Naive B cell (primary cell): ENCODE results near the gene IFNAR1. TPM values are rescaled to one million over a fixed set of nuclear protein-coding genes. Genes with fewer than 3 reads are reported as not detected.
A peak's percentile ranks its signal among the peaks of the same experiment; 100 is the strongest.

ENCODE experiments used
- ATAC-seq, 2 donors: fragments of 150-1000 bp; cut with Tn5 transposase; 2 replicates each; pipeline ENCODE4 v1.10.0; 2021; ENCODE audit warnings: low read depth in 2 of 2, mild to moderate bottlenecking in 2 of 2, moderate library complexity in 2 of 2
- DNase-seq: peaks from one replicate; pipeline ENCODE4 v3.0.0; 2022
- H3K27ac Mint-ChIP-seq, 6 donors: one replicate each; pipeline ENCODE4 v1.8.0; 2020 to 2022; ENCODE audit warnings: mild to moderate bottlenecking in 6 of 6, mixed read lengths in 6 of 6, moderate library complexity in 5 of 6, inconsistent platforms in 2 of 6
- H3K27me3 Mint-ChIP-seq, 3 donors: one replicate each; pipeline ENCODE4 v1.8.0; 2021 to 2022; ENCODE audit warnings: mixed read lengths in 3 of 3, mild to moderate bottlenecking in 1 of 3
- H3K36me3 Mint-ChIP-seq, 2 donors: one replicate each; pipeline ENCODE4 v1.8.0; 2020 to 2022; ENCODE audit warnings: mixed read lengths in 2 of 2, inconsistent platforms in 1 of 2, mild to moderate bottlenecking in 1 of 2
- H3K4me1 Mint-ChIP-seq, 3 donors: one replicate each; pipeline ENCODE4 v1.8.0; 2020 to 2022; ENCODE audit warnings: mixed read lengths in 3 of 3, inconsistent platforms in 1 of 3, mild to moderate bottlenecking in 1 of 3, moderate library complexity in 1 of 3
- H3K4me3 Mint-ChIP-seq, 8 donors: one replicate each; pipeline ENCODE4 v1.8.0; 2020 to 2022; ENCODE audit warnings: mild to moderate bottlenecking in 8 of 8, mixed read lengths in 8 of 8, moderate library complexity in 8 of 8, inconsistent platforms in 2 of 8
- H3K9me3 Mint-ChIP-seq, 7 donors: one replicate each; pipeline ENCODE4 v1.8.0; 2020 to 2022; ENCODE audit warnings: mixed read lengths in 7 of 7, mild to moderate bottlenecking in 5 of 7, inconsistent platforms in 2 of 7, moderate library complexity in 1 of 7
- polyA plus RNA-seq, 6 donors: library from polyadenylated mRNA; unstranded; fragments of 300-500 nt; fragmentation: Illumina TruSeq; gene quantifications; one replicate each; pipeline ENCODE4 v1.2.3, GENCODE V29; 2021; ENCODE audit warnings: low read depth in 6 of 6

Gene IFNAR1
- polyA plus RNA-seq, 6 donors from 2014 or later: 99.7 to 142 (median 126) TPM

DNA sequence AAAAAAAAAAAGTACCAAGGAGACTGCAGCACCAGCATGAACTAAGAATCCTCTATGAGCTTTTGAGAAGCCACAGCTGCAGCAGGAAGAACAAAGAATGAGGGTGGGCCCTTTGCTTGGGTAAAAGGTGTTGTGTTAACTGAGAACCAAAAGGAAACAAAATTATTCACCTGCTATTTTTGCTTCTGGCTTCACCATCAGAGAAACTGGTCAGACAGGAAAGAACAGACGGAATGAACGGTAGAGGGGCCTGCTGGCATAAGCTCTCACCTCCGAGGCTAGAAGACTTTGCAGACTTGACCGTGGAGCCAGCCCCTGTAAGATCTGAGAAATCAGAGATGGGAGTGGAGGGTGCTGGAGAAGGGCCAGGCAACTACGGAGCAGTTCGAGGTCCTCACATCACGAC lies 31.0 kb upstream of the IFNAR1 start:
- DNase-seq (no peak), ATAC-seq (no peak)
- Mint-ChIP-seq H3K27me3 (no peaks in the 10 kb centered on the region), H3K36me3 (peaks cover 12 to 23% of the 10 kb centered on the region in 2 donors), H3K9me3 (no peaks in the 10 kb centered on the region), H3K27ac (peak overlapping the region; percentile 20 to 97 (median 90)), H3K4me1 (peaks cover 32 to 45% (median 39%) of the 10 kb centered on the region in 3 donors), H3K4me3 (peak overlapping the region in 1 of 8 donors; percentile 42)

DNA sequence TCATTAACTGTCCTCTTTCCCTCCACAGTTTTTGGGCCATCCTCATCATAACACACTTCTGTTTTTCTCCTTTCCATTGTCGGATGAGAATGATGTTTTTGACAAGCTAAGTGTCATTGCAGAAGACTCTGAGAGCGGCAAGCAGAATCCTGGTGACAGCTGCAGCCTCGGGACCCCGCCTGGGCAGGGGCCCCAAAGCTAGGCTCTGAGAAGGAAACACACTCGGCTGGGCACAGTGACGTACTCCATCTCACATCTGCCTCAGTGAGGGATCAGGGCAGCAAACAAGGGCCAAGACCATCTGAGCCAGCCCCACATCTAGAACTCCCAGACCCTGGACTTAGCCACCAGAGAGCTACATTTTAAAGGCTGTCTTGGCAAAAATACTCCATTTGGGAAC lies 28.6 kb upstream of the IFNAR1 start:
- Mint-ChIP-seq H3K9me3 (no peaks in the 10 kb centered on the region), H3K27me3 (no peaks in the 10 kb centered on the region)
- ATAC-seq: peak; percentile 89 to 91

DNA sequence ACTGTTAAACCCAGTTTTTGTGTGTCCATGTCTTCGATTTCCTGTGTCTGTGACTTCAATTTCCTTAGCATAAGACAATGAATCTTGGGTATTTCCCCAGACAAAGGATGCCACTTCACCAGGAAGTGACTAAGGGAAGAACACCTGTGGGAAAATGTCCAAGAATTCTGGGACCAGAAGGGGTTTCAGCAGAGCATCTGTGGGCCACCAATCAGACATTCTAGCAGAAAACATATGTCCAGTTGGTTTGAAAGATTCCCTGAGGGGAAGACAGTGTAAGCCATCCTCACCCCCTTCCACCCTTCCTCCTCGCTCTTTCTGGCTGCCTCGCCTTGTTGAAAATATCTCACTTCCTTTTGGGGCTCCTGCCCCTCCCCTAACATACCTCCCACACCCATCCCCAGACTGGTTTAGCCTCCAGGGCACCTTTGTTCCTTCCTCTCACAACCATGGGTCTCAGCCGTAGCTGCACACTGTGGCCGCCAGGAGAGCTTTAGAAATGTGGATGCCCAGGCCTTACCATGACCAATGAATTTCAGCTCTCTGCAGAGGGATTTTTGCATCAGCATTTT lies 25.5 kb upstream of the IFNAR1 start:
- H3K4me1 Mint-ChIP-seq: peaks cover 59 to 85% (median 83%) of the 10 kb centered on the region in 3 donors
- H3K27me3 Mint-ChIP-seq: no peaks in the 10 kb centered on the region
- ATAC-seq: peak; percentile 62 to 68
- no peaks in the 10 kb centered on the region for H3K9me3 Mint-ChIP-seq
- peak overlapping the region; percentile 90 to 99 (median 94) for H3K27ac Mint-ChIP-seq
- peak overlapping the region; percentile 7 to 89 (median 78) for H3K4me3 Mint-ChIP-seq
- DNase-seq: peak; percentile 67
- peaks cover 5 to 7% of the 10 kb centered on the region in 2 donors for H3K36me3 Mint-ChIP-seq

More for the DNA sequence above, 28.6 kb upstream of the IFNAR1 start:
- peak overlapping the region; percentile 16 to 86 (median 59) for H3K4me3 Mint-ChIP-seq
- peaks cover 45 to 69% (median 60%) of the 10 kb centered on the region in 3 donors for H3K4me1 Mint-ChIP-seq
- peaks cover 12 to 22% of the 10 kb centered on the region in 2 donors for H3K36me3 Mint-ChIP-seq
- DNase-seq: peak; percentile 84
- peak overlapping the region; percentile 93 to 99 (median 96) for H3K27ac Mint-ChIP-seq

- peak overlapping the region; percentile 81 to 96 (median 94) for H3K27ac Mint-ChIP-seq
- H3K27me3 Mint-ChIP-seq: no peaks in the 10 kb centered on the region
- peak overlapping the region; percentile 22 to 85 (median 69) for H3K4me3 Mint-ChIP-seq
- H3K36me3 Mint-ChIP-seq: no peaks in the 10 kb centered on the region
- peaks cover 63 to 87% (median 86%) of the 10 kb centered on the region in 3 donors for H3K4me1 Mint-ChIP-seq
- no peak for ATAC-seq
- DNase-seq: peak; percentile 32
- no peaks in the 10 kb centered on the region for H3K9me3 Mint-ChIP-seq
Measured at GRCh38 chr21:33300701-33301631, 23.8 kb upstream of the IFNAR1 start.

DNA sequence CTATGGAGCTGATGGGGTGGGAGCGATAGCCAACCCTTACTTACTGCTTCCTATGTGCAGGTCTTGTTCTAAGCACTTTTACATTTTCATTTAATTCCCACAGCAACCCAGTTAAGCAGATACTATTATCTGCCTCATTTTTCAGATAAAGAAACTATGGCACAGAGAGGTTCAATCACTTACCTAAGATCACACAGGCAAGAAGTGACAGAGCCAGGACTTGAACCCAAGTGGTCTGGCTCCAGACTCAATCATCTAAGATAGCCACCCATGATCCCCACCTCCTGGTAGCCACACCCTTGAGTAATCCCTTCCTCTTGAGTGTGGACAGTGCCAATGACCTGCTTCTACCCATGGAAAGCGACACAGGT lies 23.2 kb upstream of the IFNAR1 start:
- no peaks in the 10 kb centered on the region for H3K9me3 Mint-ChIP-seq
- peak overlapping the region; percentile 62 to 96 (median 94) for H3K27ac Mint-ChIP-seq
- peaks cover 58 to 80% (median 79%) of the 10 kb centered on the region in 3 donors for H3K4me1 Mint-ChIP-seq
- DNase-seq: no peak
- no peaks in the 10 kb centered on the region for H3K36me3 Mint-ChIP-seq
- peak overlapping the region; percentile 10 to 85 (median 69) for H3K4me3 Mint-ChIP-seq
- no peak for ATAC-seq
- no peaks in the 10 kb centered on the region for H3K27me3 Mint-ChIP-seq

GRCh38 chr21:33302055-33302454 lies 22.7 kb upstream of the IFNAR1 start:
- Mint-ChIP-seq H3K4me3 (peak overlapping the region in 3 of 8 donors; percentile 49 to 73 (median 57)), H3K27me3 (no peaks in the 10 kb centered on the region), H3K4me1 (peaks cover 57 to 79% (median 75%) of the 10 kb centered on the region in 3 donors), H3K27ac (peak overlapping the region in 4 of 6 donors; percentile 62 to 96 (median 94)), H3K9me3 (no peaks in the 10 kb centered on the region), H3K36me3 (no peaks in the 10 kb centered on the region)
- ATAC-seq (no peak), DNase-seq (no peak)

DNA sequence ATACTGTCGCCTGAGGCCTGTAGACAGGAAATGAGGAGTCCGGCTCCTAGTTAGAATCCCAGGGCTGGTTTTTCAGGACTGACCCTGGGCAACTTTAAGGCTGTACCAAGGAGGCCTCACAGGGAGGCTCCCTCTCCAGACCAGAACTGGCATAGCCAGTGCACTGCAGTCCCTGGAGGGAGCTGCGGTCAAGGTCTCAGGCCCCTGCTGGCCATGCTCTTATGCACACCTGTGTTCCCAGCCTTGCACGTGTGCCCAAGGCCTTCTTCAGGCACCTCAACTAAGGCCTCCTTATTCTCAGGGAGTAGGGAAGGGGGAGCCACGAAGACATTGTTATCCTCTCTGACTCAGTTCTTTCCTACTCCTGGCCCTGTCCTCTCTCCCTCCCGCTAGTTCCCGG lies 22.0 kb upstream of the IFNAR1 start:
- H3K36me3 Mint-ChIP-seq: no peaks in the 10 kb centered on the region
- DNase-seq: no peak
- H3K27ac Mint-ChIP-seq: peak overlapping the region in 4 of 6 donors; percentile 23 to 76 (median 59)
- no peak for ATAC-seq
- no peaks in the 10 kb centered on the region for H3K9me3 Mint-ChIP-seq
- peaks cover 51 to 73% (median 69%) of the 10 kb centered on the region in 3 donors for H3K4me1 Mint-ChIP-seq
- H3K27me3 Mint-ChIP-seq: no peaks in the 10 kb centered on the region
- peak overlapping the region in 1 of 8 donors; percentile 82 for H3K4me3 Mint-ChIP-seq

DNA sequence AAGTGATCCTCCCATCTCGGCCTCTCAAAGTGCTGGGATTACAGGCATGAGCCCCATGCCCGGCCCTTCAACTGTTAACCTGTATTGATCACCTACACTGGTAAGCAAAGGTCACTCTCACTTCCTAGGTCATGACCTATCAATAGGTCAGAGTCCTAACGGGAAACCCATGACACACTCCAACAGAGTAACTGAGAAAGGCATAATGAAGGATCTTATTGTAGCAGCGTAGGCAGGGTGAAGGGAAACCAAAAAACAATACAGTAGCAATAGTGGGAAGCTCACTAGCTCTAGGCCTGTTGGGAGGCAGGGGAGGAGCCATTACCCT lies 19.5 kb upstream of the IFNAR1 start:
- Mint-ChIP-seq H3K4me1 (peaks cover 45 to 60% (median 56%) of the 10 kb centered on the region in 3 donors), H3K27me3 (no peaks in the 10 kb centered on the region), H3K36me3 (no peaks in the 10 kb centered on the region)

DNA sequence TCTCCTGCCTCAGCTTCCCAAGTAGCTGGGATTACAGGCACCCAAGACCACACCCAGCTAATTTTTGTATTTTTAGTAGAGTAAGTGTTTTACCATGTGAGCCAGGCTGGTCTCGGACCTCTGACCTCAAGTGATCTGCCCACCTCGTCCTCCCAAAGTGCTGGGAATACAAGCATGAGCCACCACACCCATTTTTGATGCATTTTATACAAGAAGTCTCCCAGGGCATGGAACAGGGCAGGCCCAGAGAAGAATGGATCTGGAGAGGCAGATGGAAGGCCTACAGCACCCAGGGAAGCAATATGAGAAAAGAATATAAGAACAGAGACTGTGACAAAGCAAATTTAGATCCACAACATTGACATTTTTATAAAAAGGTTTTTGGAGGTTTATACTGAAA lies 18.8 kb upstream of the IFNAR1 start:
- H3K36me3 Mint-ChIP-seq: no peaks in the 10 kb centered on the region
- H3K4me1 Mint-ChIP-seq: peaks cover 41 to 53% (median 49%) of the 10 kb centered on the region in 3 donors
- peak overlapping the region in 1 of 6 donors; percentile 76 for H3K27ac Mint-ChIP-seq
- DNase-seq (no peak), ATAC-seq (no peak)
- H3K9me3 Mint-ChIP-seq: peaks cover 0 to 2% (median 0%) of the 10 kb centered on the region in 7 donors
- no peaks in the 10 kb centered on the region for H3K27me3 Mint-ChIP-seq
- no peak overlapping the region for H3K4me3 Mint-ChIP-seq

More for the DNA sequence above, 19.5 kb upstream of the IFNAR1 start:
- no peak overlapping the region for H3K4me3 Mint-ChIP-seq
- ATAC-seq: no peak
- peaks cover 0 to 2% (median 0%) of the 10 kb centered on the region in 7 donors for H3K9me3 Mint-ChIP-seq
- peak overlapping the region in 1 of 6 donors; percentile 79 for H3K27ac Mint-ChIP-seq
- DNase-seq: no peak

GRCh38 chr21:33308586-33309490 lies 15.9 kb upstream of the IFNAR1 start:
- H3K27me3 Mint-ChIP-seq: no peaks in the 10 kb centered on the region
- ATAC-seq: peak; percentile 84 to 88
- H3K9me3 Mint-ChIP-seq: peaks cover 0 to 2% (median 0%) of the 10 kb centered on the region in 7 donors
- DNase-seq: peak; percentile 47
- H3K4me1 Mint-ChIP-seq: peaks cover 34 to 42% (median 34%) of the 10 kb centered on the region in 3 donors
- H3K27ac Mint-ChIP-seq: peak overlapping the region in 4 of 6 donors; percentile 5 to 38 (median 16)
- H3K36me3 Mint-ChIP-seq: no peaks in the 10 kb centered on the region
- H3K4me3 Mint-ChIP-seq: peak overlapping the region in 3 of 8 donors; percentile 1 to 56 (median 2)

GRCh38 chr21:33309778-33310177 lies 15.0 kb upstream of the IFNAR1 start:
- Mint-ChIP-seq H3K27ac (peak overlapping the region in 1 of 6 donors; percentile 24), H3K4me3 (no peak overlapping the region)
- ATAC-seq: no peak

GRCh38 chr21:33312121-33312520 lies 12.6 kb upstream of the IFNAR1 start:
- no peak overlapping the region for H3K4me3 Mint-ChIP-seq
- DNase-seq (no peak), ATAC-seq (no peak)
- H3K27ac Mint-ChIP-seq: peak overlapping the region in 3 of 6 donors; percentile 36 to 88 (median 83)
- H3K36me3 Mint-ChIP-seq: no peaks in the 10 kb centered on the region
- no peaks in the 10 kb centered on the region for H3K27me3 Mint-ChIP-seq
- peaks cover 0 to 2% (median 0%) of the 10 kb centered on the region in 7 donors for H3K9me3 Mint-ChIP-seq
- H3K4me1 Mint-ChIP-seq: peaks cover 15 to 29% (median 16%) of the 10 kb centered on the region in 3 donors

More at GRCh38 chr21:33309778-33310177, 15.0 kb upstream of the IFNAR1 start:
- Mint-ChIP-seq H3K27me3 (no peaks in the 10 kb centered on the region), H3K4me1 (peaks cover 25 to 35% (median 26%) of the 10 kb centered on the region in 3 donors), H3K36me3 (no peaks in the 10 kb centered on the region), H3K9me3 (peaks cover 0 to 2% (median 0%) of the 10 kb centered on the region in 7 donors)
- no peak for DNase-seq
